ENCODE measurements around the gene SSC4D. TPM values are rescaled to one million over a fixed set of nuclear protein-coding genes. Genes with fewer than 3 reads are reported as not detected.

Gene SSC4D
- total RNA-seq, 1 experiment from 2014 or later = 14.8 TPM

- no peak overlapping the region for H3K4me2 ChIP-seq (ENCODE audit: insufficient read depth, insufficient read length, low read length)
- WGBS (ENCODE audit: extremely low coverage, insufficient read length, low lambda C conversion rate) = no CpG with 5 or more reads among the region's 3 CpGs
- no peak overlapping the region for H2AFZ ChIP-seq (ENCODE audit: low read length)
- H4K5ac ChIP-seq (ENCODE audit: insufficient read length, low read depth, low read length) = no peak overlapping the region
- no peak overlapping the region for H2BK20ac ChIP-seq (ENCODE audit: low read depth, low read length, poor library complexity, severe bottlenecking)
- H4K8ac ChIP-seq (replicated peaks; ENCODE audit: insufficient read length, low read depth, low read length) = no peak overlapping the region
- no peak for DNase-seq
- H3K56ac ChIP-seq (ENCODE audit: insufficient read length, low read depth, low read length) = no peak overlapping the region
- no peaks in the 10 kb centered on the region for H3K9me3 Mint-ChIP-seq
- no peak overlapping the region for H2BK15ac ChIP-seq (ENCODE audit: low read depth, low read length)
- H3K27me3 Mint-ChIP-seq (ENCODE audit: low read depth) = no peaks in the 10 kb centered on the region
- H3K27ac ChIP-seq (ENCODE audit: insufficient read length, low read depth, low read length) = no peak overlapping the region
- TF ChIP-seq CTCF (conservative IDR thresholded peaks at IDR 0.05) = no peak
- no peak overlapping the region for H2BK120ac ChIP-seq (ENCODE audit: low read depth, low read length, poor library complexity, severe bottlenecking)
- H3K27me3 ChIP-seq (ENCODE audit: insufficient read depth, low read length) = no peaks in the 10 kb centered on the region
- no peak overlapping the region for H4K91ac ChIP-seq (ENCODE audit: insufficient read length, low read depth, low read length)
- H3K9me3 ChIP-seq (ENCODE audit: control insufficient read depth, low read depth, low read length) = no peaks in the 10 kb centered on the region
- no peak overlapping the region for H2BK12ac ChIP-seq (ENCODE audit: insufficient read length, low read depth, low read length)
- peak overlapping the region in 2 of 3 experiments; percentile 12 to 44; a peak in 3 of 7 replicates for H3K27ac Mint-ChIP-seq
- no peak overlapping the region for H3K23ac ChIP-seq (ENCODE audit: insufficient read length, low read depth, low read length)
- H3K18ac ChIP-seq (ENCODE audit: insufficient read length, low read depth, low read length) = no peak overlapping the region
- H3K36me3 Mint-ChIP-seq (ENCODE audit: insufficient read depth in 1 of 3, low read depth in 3 of 3) = peaks cover 55 to 79% (median 63%) of the 10 kb centered on the region in 3 experiments; a peak in 6 of 7 replicates
- no peak overlapping the region for H2BK5ac ChIP-seq (ENCODE audit: insufficient read length, low read length)
- H3K14ac ChIP-seq (ENCODE audit: insufficient read depth, low read length) = no peak overlapping the region
- peaks cover 77% of the 10 kb centered on the region; the same call in 1 of the 2 replicates for H3K79me2 ChIP-seq (ENCODE audit: insufficient read depth, low read length)
- H3K4ac ChIP-seq (ENCODE audit: low read depth, low read length) = no peak overlapping the region
- no peak overlapping the region for H3K4me3 Mint-ChIP-seq
- peaks cover 26 to 32% of the 10 kb centered on the region in 2 experiments for H3K4me1 Mint-ChIP-seq
- H3T11ph ChIP-seq (ENCODE audit: low read length) = no peak overlapping the region
- H4K20me1 ChIP-seq (ENCODE audit: control insufficient read depth, insufficient read depth, insufficient read length) = no peaks in the 10 kb centered on the region
- no peak overlapping the region for H3K9ac ChIP-seq (ENCODE audit: extremely low read depth, insufficient read length, low read length)
- H2AK5ac ChIP-seq (ENCODE audit: insufficient read length, low read length) = no peak overlapping the region
- H3K4me1 ChIP-seq (ENCODE audit: insufficient read depth, low read length) = no peaks in the 10 kb centered on the region; the same call in 1 of the 2 replicates
- peaks cover 9% of the 10 kb centered on the region for H3K79me1 ChIP-seq (ENCODE audit: insufficient read depth, low read depth, low read length, poor library complexity, severe bottlenecking)
- no peaks in the 10 kb centered on the region for H3K23me2 ChIP-seq (ENCODE audit: insufficient read length, low read depth, low read length, poor library complexity, severe bottlenecking)
These were observed 68.8 kb downstream of the SSC4D start for GRCh38 chr7:76340617-76341131.

Other genes starting within 250 kb of the SSC4D start
- 10.7 and 11.0 TPM in 2 replicates for gene SRRM3, start 207.8 kb downstream of the SSC4D start, total RNA-seq (2021)
- 175 and 186 TPM in 2 replicates for gene HSPB1, start 107.0 kb downstream of the SSC4D start, total RNA-seq (2021)
- 241 and 243 TPM in 2 replicates for gene YWHAG, start 50.7 kb downstream of the SSC4D start, total RNA-seq (2021)
- gene ZP3, start 15.3 kb upstream of the SSC4D start, total RNA-seq (2021) = 1.3 TPM in 2 replicates
- gene DTX2, start 52.0 kb upstream of the SSC4D start, total RNA-seq (2021) = 43.1 and 48.8 TPM in 2 replicates
- gene UPK3B, start 100.9 kb upstream of the SSC4D start, total RNA-seq (2021) = 2.1 and 3.5 TPM in 2 replicates
- gene SPDYE16, start 133.6 kb upstream of the SSC4D start, total RNA-seq (2021) = not detected in 2 replicates
- gene POMZP3, start 217.6 kb upstream of the SSC4D start, total RNA-seq (2021) = 8.5 and 9.8 TPM in 2 replicates

All from H9 (cell line).